Astrocyte (in vitro differentiated cells and primary cell): ENCODE data around the gene HLA-DPA1. TPM values are rescaled to one million over a fixed set of nuclear protein-coding genes. Genes with fewer than 3 reads are reported as not detected.

Experiments
- DNase-seq: peaks from one replicate; pipeline ENCODE4 v3.0.0-alpha.2; 2010; ENCODE audit warnings: low read depth
- FAIRE-seq: peaks from 2 replicates; lab custom pipeline; 2011; peaks lifted over from hg19 to GRCh38; lab: Jason Lieb, UNC
- H2AFZ ChIP-seq: 2 replicates; pipeline ENCODE4 v1.6.0; 2012; ENCODE audit warnings: low read depth, low read length, inconsistent platforms
- H3K27ac ChIP-seq: 2 replicates; pipeline ENCODE4 v1.5.1; 2011; ENCODE audit warnings: low read depth, low read length, inconsistent platforms
- H3K27me3 ChIP-seq: 2 replicates; pipeline ENCODE4 v1.6.0; 2011; ENCODE audit warnings: low read length, inconsistent platforms; ENCODE audit not compliant: insufficient read depth
- H3K36me3 ChIP-seq: 2 replicates; pipeline ENCODE4 v1.5.1; 2011; ENCODE audit warnings: low read length, inconsistent platforms; ENCODE audit not compliant: insufficient read depth
- H3K4me1 ChIP-seq: 2 replicates; pipeline ENCODE4 v1.5.1; 2011; ENCODE audit warnings: low read length, inconsistent platforms; ENCODE audit not compliant: insufficient read depth
- H3K4me2 ChIP-seq: 2 replicates; pipeline ENCODE4 v1.6.0; 2012; ENCODE audit warnings: low read length, inconsistent platforms
- H3K4me3 ChIP-seq: 2 replicates; pipeline ENCODE4 v1.5.1; 2011; ENCODE audit warnings: low read depth, mild to moderate bottlenecking, low read length, inconsistent platforms; ENCODE audit not compliant: insufficient read depth
- H3K79me2 ChIP-seq: 2 replicates; pipeline ENCODE4 v1.6.0; 2012; ENCODE audit warnings: mild to moderate bottlenecking, low read length, inconsistent platforms; ENCODE audit not compliant: insufficient read depth
- H3K9ac ChIP-seq: 2 replicates; pipeline ENCODE4 v1.6.0; 2012; ENCODE audit warnings: mild to moderate bottlenecking, low read length, inconsistent platforms
- H3K9me3 ChIP-seq: 2 replicates; pipeline ENCODE4 v1.5.1; 2012; ENCODE audit warnings: low read depth, mild to moderate bottlenecking, low read length, inconsistent platforms; ENCODE audit not compliant: insufficient read depth
- H4K20me1 ChIP-seq: 2 replicates; pipeline ENCODE4 v1.6.0; 2012; ENCODE audit warnings: low read length, inconsistent platforms; ENCODE audit not compliant: insufficient read depth
- H3K27ac Mint-ChIP-seq: one replicate; pipeline ENCODE4 v1.8.0; 2021; ENCODE audit warnings: mild to moderate bottlenecking, mixed read lengths; ENCODE audit not compliant: unreplicated experiment
- H3K27me3 Mint-ChIP-seq: one replicate; pipeline ENCODE4 v1.8.0; 2021; ENCODE audit warnings: low read depth, mixed read lengths; ENCODE audit not compliant: unreplicated experiment
- H3K36me3 Mint-ChIP-seq: one replicate; pipeline ENCODE4 v1.8.0; 2021; ENCODE audit warnings: low read depth, mixed read lengths; ENCODE audit not compliant: unreplicated experiment
- H3K4me1 Mint-ChIP-seq: one replicate; pipeline ENCODE4 v1.8.0; 2021; ENCODE audit warnings: low read depth, mixed read lengths; ENCODE audit not compliant: unreplicated experiment
- H3K4me3 Mint-ChIP-seq: one replicate; pipeline ENCODE4 v1.8.0; 2021; ENCODE audit warnings: mild to moderate bottlenecking, moderate library complexity, mixed read lengths; ENCODE audit not compliant: unreplicated experiment
- H3K9me3 Mint-ChIP-seq: one replicate; pipeline ENCODE4 v1.8.0; 2021; ENCODE audit warnings: mild to moderate bottlenecking, mixed read lengths; ENCODE audit not compliant: unreplicated experiment
- EZH2 ChIP-seq: IDR thresholded peaks from 2 replicates; pipeline ENCODE4 v1.6.1; 2012; ENCODE audit warnings: mild to moderate bottlenecking, low read length, inconsistent platforms; ENCODE audit not compliant: insufficient read depth
- total RNA-seq: library from RNA; stranded (reverse); gene quantifications from 2 replicates; pipeline ENCODE4 v1.2.1, GENCODE V29; 2021
- TF ChIP-seq, protein P1 (sequence below): IDR thresholded peaks from 2 replicates; pipeline ENCODE4 v1.5.1; 2011; ENCODE audit warnings: low read depth, mild to moderate bottlenecking, inconsistent platforms, low read length, moderate library complexity; ENCODE audit not compliant: insufficient read depth

HLA-DPA1 gene
- total RNA-seq, 1 donor from 2014 or later, result 1.7 TPM

- H3K4me1 ChIP-seq, result peaks cover 7% of the 10 kb centered on the region
- H3K9me3 Mint-ChIP-seq, result no peaks in the 10 kb centered on the region
- H3K9me3 ChIP-seq, result no peaks in the 10 kb centered on the region
- H3K4me2 ChIP-seq, result no peak overlapping the region
- no peak overlapping the region for H3K4me3 Mint-ChIP-seq
- H3K79me2 ChIP-seq, result no peaks in the 10 kb centered on the region
- H3K27ac ChIP-seq, result no peak overlapping the region
- H3K27me3 Mint-ChIP-seq, result peaks cover 36% of the 10 kb centered on the region
- H4K20me1 ChIP-seq, result no peaks in the 10 kb centered on the region
- FAIRE-seq, result no peak
- peaks cover 3% of the 10 kb centered on the region for H3K36me3 Mint-ChIP-seq
- no peak overlapping the region for H3K27ac Mint-ChIP-seq
- no peak overlapping the region for H3K4me3 ChIP-seq
- H2AFZ ChIP-seq, result no peak overlapping the region
- no peak overlapping the region for H3K9ac ChIP-seq
- H3K4me1 Mint-ChIP-seq, result peaks cover 3% of the 10 kb centered on the region
- H3K36me3 ChIP-seq, result no peaks in the 10 kb centered on the region
- no peak for TF ChIP-seq EZH2
- TF ChIP-seq, protein P1, sequence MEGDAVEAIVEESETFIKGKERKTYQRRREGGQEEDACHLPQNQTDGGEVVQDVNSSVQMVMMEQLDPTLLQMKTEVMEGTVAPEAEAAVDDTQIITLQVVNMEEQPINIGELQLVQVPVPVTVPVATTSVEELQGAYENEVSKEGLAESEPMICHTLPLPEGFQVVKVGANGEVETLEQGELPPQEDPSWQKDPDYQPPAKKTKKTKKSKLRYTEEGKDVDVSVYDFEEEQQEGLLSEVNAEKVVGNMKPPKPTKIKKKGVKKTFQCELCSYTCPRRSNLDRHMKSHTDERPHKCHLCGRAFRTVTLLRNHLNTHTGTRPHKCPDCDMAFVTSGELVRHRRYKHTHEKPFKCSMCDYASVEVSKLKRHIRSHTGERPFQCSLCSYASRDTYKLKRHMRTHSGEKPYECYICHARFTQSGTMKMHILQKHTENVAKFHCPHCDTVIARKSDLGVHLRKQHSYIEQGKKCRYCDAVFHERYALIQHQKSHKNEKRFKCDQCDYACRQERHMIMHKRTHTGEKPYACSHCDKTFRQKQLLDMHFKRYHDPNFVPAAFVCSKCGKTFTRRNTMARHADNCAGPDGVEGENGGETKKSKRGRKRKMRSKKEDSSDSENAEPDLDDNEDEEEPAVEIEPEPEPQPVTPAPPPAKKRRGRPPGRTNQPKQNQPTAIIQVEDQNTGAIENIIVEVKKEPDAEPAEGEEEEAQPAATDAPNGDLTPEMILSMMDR, result no peak
- DNase-seq, result no peak
- no peaks in the 10 kb centered on the region for H3K27me3 ChIP-seq
These were observed 5.6 kb upstream of the HLA-DPA1 start for GRCh38 chr6:33078919-33079521.

DNA sequence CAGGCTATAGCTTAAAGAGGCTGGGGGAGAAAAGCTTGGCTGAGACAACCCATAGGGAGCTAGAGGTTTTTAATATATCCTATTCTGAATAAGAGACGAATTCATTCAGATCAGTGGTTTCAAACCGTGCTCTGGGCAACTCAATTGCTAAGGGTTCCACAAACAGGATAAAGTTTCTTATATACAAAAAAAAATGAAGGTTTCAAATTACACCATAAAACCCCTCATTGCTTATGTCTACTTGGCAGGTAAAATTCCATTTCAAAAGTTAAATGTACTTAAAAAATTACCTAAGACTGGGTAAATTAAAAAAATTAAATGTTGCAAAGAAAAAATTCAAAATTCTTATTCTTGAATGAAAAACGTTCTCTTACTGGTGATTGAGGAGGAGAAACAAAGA, 5.0 kb upstream of the HLA-DPA1 start:
- Histone ChIP-seq H2AFZ (no peak overlapping the region), H3K79me2 (no peaks in the 10 kb centered on the region), H3K4me1 (peaks cover 7% of the 10 kb centered on the region), H3K9ac (no peak overlapping the region), H3K27ac (no peak overlapping the region), H3K4me2 (no peak overlapping the region), H3K4me3 (no peak overlapping the region), H3K27me3 (no peaks in the 10 kb centered on the region), H3K36me3 (no peaks in the 10 kb centered on the region), H4K20me1 (no peaks in the 10 kb centered on the region), H3K9me3 (no peaks in the 10 kb centered on the region)
- peaks cover 36% of the 10 kb centered on the region for H3K27me3 Mint-ChIP-seq
- FAIRE-seq (no peak), DNase-seq (no peak)
- H3K27ac Mint-ChIP-seq, result no peak overlapping the region
- H3K4me1 Mint-ChIP-seq, result peaks cover 3% of the 10 kb centered on the region
- H3K9me3 Mint-ChIP-seq, result no peaks in the 10 kb centered on the region
- H3K4me3 Mint-ChIP-seq, result no peak overlapping the region
- H3K36me3 Mint-ChIP-seq, result peaks cover 3% of the 10 kb centered on the region
- TF ChIP-seq EZH2, result no peak
- TF ChIP-seq, protein P1, result no peak

DNA sequence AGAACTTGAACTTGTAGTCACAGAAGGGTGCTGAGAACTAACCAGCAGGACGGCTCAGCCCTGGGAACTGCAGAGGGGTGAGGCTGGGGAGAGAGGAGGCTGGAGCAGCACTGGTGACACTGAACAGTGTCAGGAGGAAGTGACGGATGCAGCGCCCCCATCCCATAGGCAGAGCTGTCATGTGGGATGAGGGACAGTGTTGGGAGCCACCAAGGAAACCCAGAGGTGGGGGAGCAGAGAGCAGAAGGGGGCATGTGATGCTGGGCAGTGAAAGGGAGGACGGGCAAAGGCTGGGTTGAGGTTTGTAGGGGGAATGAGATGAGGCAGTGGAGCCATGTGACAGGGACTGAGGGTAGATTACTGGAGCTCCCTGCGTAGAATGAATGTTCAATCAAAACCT, 4.5 kb upstream of the HLA-DPA1 start:
- no peak overlapping the region for H3K27ac ChIP-seq
- H3K4me1 ChIP-seq, result peaks cover 7% of the 10 kb centered on the region
- no peak overlapping the region for H3K27ac Mint-ChIP-seq
- TF ChIP-seq EZH2, result no peak
- TF ChIP-seq, protein P1, result no peak
- H3K4me2 ChIP-seq, result no peak overlapping the region
- no peak for DNase-seq
- H3K4me3 Mint-ChIP-seq, result no peak overlapping the region
- FAIRE-seq, result no peak
- H4K20me1 ChIP-seq, result no peaks in the 10 kb centered on the region
- H3K79me2 ChIP-seq, result no peaks in the 10 kb centered on the region
- H2AFZ ChIP-seq, result no peak overlapping the region
- peaks cover 33% of the 10 kb centered on the region for H3K27me3 Mint-ChIP-seq
- no peaks in the 10 kb centered on the region for H3K27me3 ChIP-seq
- H3K36me3 Mint-ChIP-seq, result peaks cover 3% of the 10 kb centered on the region
- no peaks in the 10 kb centered on the region for H3K9me3 Mint-ChIP-seq
- H3K36me3 ChIP-seq, result no peaks in the 10 kb centered on the region
- H3K4me1 Mint-ChIP-seq, result peaks cover 3% of the 10 kb centered on the region
- no peak overlapping the region for H3K4me3 ChIP-seq
- H3K9me3 ChIP-seq, result no peaks in the 10 kb centered on the region
- H3K9ac ChIP-seq, result no peak overlapping the region
